Mesenchymal stem cell (in vitro differentiated cells and primary cell): Measurements from ENCODE around the gene BCL6.

Experiments used
- DNase-seq: peaks from one replicate; pipeline ENCODE4 v3.0.0-alpha.2; 2013
- H2AFZ ChIP-seq: one replicate; pipeline ENCODE4 v1.6.1; 2013; ENCODE audit warnings: low read depth, mild to moderate bottlenecking, control low read depth, inconsistent platforms, low read length, moderate library complexity
- H2AK5ac ChIP-seq: 2 replicates; pipeline ENCODE4 v1.6.1; 2013; ENCODE audit warnings: low read length, moderate library complexity, mild to moderate bottlenecking, inconsistent platforms; ENCODE audit not compliant: severe bottlenecking
- H2BK120ac ChIP-seq: one replicate; pipeline ENCODE4 v1.6.1; 2013; ENCODE audit warnings: low read depth, mild to moderate bottlenecking, inconsistent platforms, low read length, moderate library complexity
- H2BK12ac ChIP-seq, 2 experiments: one replicate each; pipeline ENCODE4 v1.6.1; 2013; ENCODE audit warnings: inconsistent platforms in 2 of 2, low read length in 2 of 2, mild to moderate bottlenecking in 2 of 2, moderate library complexity in 2 of 2, control low read depth in 1 of 2
- H2BK15ac ChIP-seq: one replicate; pipeline ENCODE4 v1.6.1; 2013; ENCODE audit warnings: mild to moderate bottlenecking, low read depth, inconsistent platforms; ENCODE audit not compliant: poor library complexity, severe bottlenecking
- H2BK5ac ChIP-seq: 2 replicates; pipeline ENCODE4 v1.6.1; 2013; ENCODE audit warnings: low read depth, mild to moderate bottlenecking, low read length, control low read depth, inconsistent platforms; ENCODE audit not compliant: poor library complexity, severe bottlenecking
- H3K14ac ChIP-seq, 2 experiments: one replicate each; pipeline ENCODE4 v1.6.1; 2013; ENCODE audit warnings: inconsistent platforms in 2 of 2, low read length in 2 of 2, control low read depth in 1 of 2, mild to moderate bottlenecking in 1 of 2, moderate library complexity in 1 of 2
- H3K18ac ChIP-seq, 2 experiments: one replicate each; pipeline ENCODE4 v1.6.1; 2013; ENCODE audit warnings: inconsistent platforms in 2 of 2, low read length in 2 of 2, control low read depth in 1 of 2, low read depth in 1 of 2, mild to moderate bottlenecking in 1 of 2
- H3K23ac ChIP-seq, 2 experiments: one replicate each; pipeline ENCODE4 v1.6.1; 2013; ENCODE audit warnings: inconsistent platforms in 2 of 2, low read length in 2 of 2, mild to moderate bottlenecking in 2 of 2, moderate library complexity in 2 of 2, control low read depth in 1 of 2
- H3K27ac ChIP-seq: 2 replicates; pipeline ENCODE4 v1.5.1; 2013; ENCODE audit warnings: mild to moderate bottlenecking, moderate library complexity, low read length, control low read depth, inconsistent platforms; ENCODE audit not compliant: poor library complexity, severe bottlenecking
- H3K27me3 ChIP-seq, 2 experiments: 2 replicates each; pipeline versions ENCODE4 v1.6.1 to v1.7.0; 2013; ENCODE audit warnings: low read length in 2 of 2, mild to moderate bottlenecking in 2 of 2, moderate library complexity in 2 of 2, control low read depth in 1 of 2, inconsistent platforms in 1 of 2; ENCODE audit not compliant: control insufficient read depth in 1 of 2, insufficient read depth in 1 of 2
- H3K36me3 ChIP-seq, 2 experiments: 2 replicates each; pipeline versions ENCODE4 v1.6.1 to v1.7.0; 2013; ENCODE audit warnings: low read length in 2 of 2, control low read depth in 1 of 2, inconsistent platforms in 1 of 2, low read depth in 1 of 2, mild to moderate bottlenecking in 1 of 2; ENCODE audit not compliant: insufficient read depth in 2 of 2, control insufficient read depth in 1 of 2
- H3K4ac ChIP-seq, 2 experiments: one replicate each; pipeline ENCODE4 v1.6.1; 2013; ENCODE audit warnings: inconsistent platforms in 2 of 2, low read length in 2 of 2, mild to moderate bottlenecking in 2 of 2, moderate library complexity in 2 of 2, control low read depth in 1 of 2, low read depth in 1 of 2
- H3K4me1 ChIP-seq: 2 replicates; pipeline ENCODE4 v1.6.1; 2013; ENCODE audit warnings: low read depth, low read length, control low read depth; ENCODE audit not compliant: control insufficient read depth, insufficient read depth
- H3K4me2 ChIP-seq: 2 replicates; pipeline ENCODE4 v1.6.1; 2013; ENCODE audit warnings: low read length, mild to moderate bottlenecking, inconsistent platforms; ENCODE audit not compliant: poor library complexity, severe bottlenecking
- H3K4me3 ChIP-seq, 2 experiments: 2 replicates each; pipeline versions ENCODE4 v1.5.1 to v1.7.0; 2013; ENCODE audit warnings: low read length in 2 of 2, mild to moderate bottlenecking in 2 of 2, control low read depth in 1 of 2, low read depth in 1 of 2; ENCODE audit not compliant: insufficient read depth in 1 of 2
- H3K79me1 ChIP-seq: replicated peaks from 2 replicates; pipeline ENCODE4 v1.6.1; 2013; ENCODE audit warnings: mild to moderate bottlenecking, control low read depth, low read length, inconsistent platforms; ENCODE audit not compliant: poor library complexity, severe bottlenecking
- H3K9ac ChIP-seq: 2 replicates; pipeline ENCODE4 v1.7.0; 2013; ENCODE audit warnings: mild to moderate bottlenecking, low read length, moderate library complexity
- H3K9me3 ChIP-seq: 2 replicates; pipeline ENCODE4 v1.7.0; 2013; ENCODE audit warnings: mild to moderate bottlenecking, low read length; ENCODE audit not compliant: control insufficient read depth
- H4K8ac ChIP-seq: one replicate; pipeline ENCODE4 v1.6.1; 2013; ENCODE audit warnings: inconsistent platforms, mild to moderate bottlenecking, low read length, moderate library complexity
- H4K91ac ChIP-seq: one replicate; pipeline ENCODE4 v1.6.1; 2013; ENCODE audit warnings: mild to moderate bottlenecking, low read length, inconsistent platforms
- WGBS: methylation state at CpG from one replicate; pipeline ENCODE4 v1.1.7; 2013; ENCODE audit warnings: mixed read lengths; 5-methylcytosine and 5-hydroxymethylcytosine counted together

BCL6 gene

DNA sequence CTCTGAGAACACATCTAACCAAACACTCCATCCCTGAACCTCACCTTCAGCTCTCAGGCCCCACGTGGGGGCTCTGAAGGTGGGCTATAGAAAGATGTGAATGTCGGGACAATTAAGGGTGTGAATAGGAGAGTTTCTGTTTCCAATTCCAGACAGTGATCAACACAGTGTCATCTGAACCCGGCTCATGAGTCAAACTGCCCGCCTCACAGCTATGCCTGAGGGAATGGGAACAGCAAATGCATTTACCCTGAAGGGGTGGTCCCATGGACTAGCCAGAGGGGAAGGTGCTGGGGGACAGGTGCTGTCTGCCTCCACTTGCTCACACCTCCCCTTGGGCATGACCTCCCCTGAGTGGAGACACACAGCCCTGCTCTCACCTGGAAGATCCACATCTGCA, 49.2 kb downstream of the BCL6 start:
- Histone ChIP-seq H3K23ac (no peak overlapping the region), H2BK12ac (no peak overlapping the region), H2BK120ac (no peak overlapping the region), H3K27me3 (peaks cover 19 to 38% of the 10 kb centered on the region in 2 experiments), H3K36me3 (no peaks in the 10 kb centered on the region), H3K4me1 (no peaks in the 10 kb centered on the region), H3K4me3 (no peak overlapping the region), H3K9ac (no peak overlapping the region), H4K91ac (no peak overlapping the region), H3K4ac (no peak overlapping the region), H2AFZ (no peak overlapping the region), H3K27ac (no peak overlapping the region), H2BK15ac (no peak overlapping the region), H2AK5ac (no peak overlapping the region), H3K14ac (no peak overlapping the region), H4K8ac (no peak overlapping the region), H3K18ac (no peak overlapping the region), H2BK5ac (no peak overlapping the region), H3K4me2 (no peak overlapping the region), H3K79me1 (no peaks in the 10 kb centered on the region), H3K9me3 (no peaks in the 10 kb centered on the region)
- WGBS: 50% methylated on average over 2 of the region's 4 CpGs
- DNase-seq: no peak

DNA sequence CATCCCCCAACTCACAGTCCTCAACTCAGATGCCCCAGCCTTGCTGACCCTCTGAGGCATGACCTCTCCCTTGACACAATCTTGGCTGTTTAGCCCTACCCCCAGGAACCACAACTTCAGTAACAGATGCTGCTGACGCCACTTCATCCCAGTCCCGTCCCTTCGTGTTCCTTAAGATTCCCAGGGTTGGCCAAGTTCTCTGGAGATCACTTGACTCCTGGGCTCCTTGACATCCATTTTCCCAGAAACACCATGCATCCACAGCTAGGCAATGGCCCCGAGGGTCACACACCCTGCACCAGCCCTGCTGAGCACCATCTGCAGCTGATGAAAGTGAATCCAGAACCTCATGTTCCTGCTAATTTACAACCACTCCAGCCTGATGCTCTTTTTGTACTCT, 49.8 kb downstream of the BCL6 start:
- no peak for DNase-seq
- no peak overlapping the region for H3K14ac ChIP-seq
- H2BK5ac ChIP-seq: no peak overlapping the region
- no peak overlapping the region for H3K18ac ChIP-seq
- H3K23ac ChIP-seq: no peak overlapping the region
- 82% methylated on average over 4 of the region's 4 CpGs for WGBS
- no peak overlapping the region for H2AK5ac ChIP-seq
- H3K9me3 ChIP-seq: no peaks in the 10 kb centered on the region
- no peak overlapping the region for H2BK120ac ChIP-seq
- no peak overlapping the region for H2BK15ac ChIP-seq
- H3K9ac ChIP-seq: no peak overlapping the region
- no peak overlapping the region for H2AFZ ChIP-seq
- H3K27me3 ChIP-seq: peaks cover 19 to 38% of the 10 kb centered on the region in 2 experiments
- no peak overlapping the region for H3K4ac ChIP-seq
- H2BK12ac ChIP-seq: no peak overlapping the region
- H3K4me2 ChIP-seq: no peak overlapping the region
- H3K79me1 ChIP-seq: no peaks in the 10 kb centered on the region
- no peak overlapping the region for H3K27ac ChIP-seq
- no peak overlapping the region for H4K91ac ChIP-seq
- H3K4me3 ChIP-seq: no peak overlapping the region
- no peak overlapping the region for H4K8ac ChIP-seq
- no peaks in the 10 kb centered on the region for H3K4me1 ChIP-seq
- H3K36me3 ChIP-seq: no peaks in the 10 kb centered on the region

DNA sequence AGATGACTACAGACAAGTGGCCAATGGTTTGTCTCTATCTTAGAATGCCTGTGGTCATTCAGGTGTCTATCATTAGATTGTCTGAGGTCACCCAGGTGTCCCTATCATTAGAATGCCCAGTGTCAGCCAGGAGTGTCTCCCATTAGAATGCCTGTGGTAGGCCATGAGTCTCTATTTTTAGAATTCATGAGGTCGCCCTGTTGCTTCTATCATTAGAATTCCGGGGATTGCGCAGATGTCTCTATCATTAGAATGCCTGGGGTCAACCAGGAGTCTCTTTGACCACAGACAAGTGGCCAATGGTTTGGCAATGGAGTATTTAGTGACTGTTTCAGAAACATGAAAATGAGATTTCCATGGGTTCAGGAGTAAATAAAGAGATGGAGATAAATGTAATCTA, 50.5 kb downstream of the BCL6 start:
- H3K27me3 ChIP-seq: peaks cover 19 to 32% of the 10 kb centered on the region in 2 experiments
- H3K4me2 ChIP-seq: no peak overlapping the region
- 87% methylated on average over 3 of the region's 3 CpGs for WGBS
- H3K18ac ChIP-seq: no peak overlapping the region
- H3K79me1 ChIP-seq: no peaks in the 10 kb centered on the region
- no peak overlapping the region for H3K9ac ChIP-seq
- H2BK120ac ChIP-seq: no peak overlapping the region
- H2BK15ac ChIP-seq: no peak overlapping the region
- H3K27ac ChIP-seq: no peak overlapping the region
- no peaks in the 10 kb centered on the region for H3K36me3 ChIP-seq
- H4K91ac ChIP-seq: no peak overlapping the region
- H3K4me3 ChIP-seq: no peak overlapping the region
- H3K4ac ChIP-seq: no peak overlapping the region
- H3K4me1 ChIP-seq: no peaks in the 10 kb centered on the region
- H3K23ac ChIP-seq: no peak overlapping the region
- DNase-seq: peak; percentile 20
- H4K8ac ChIP-seq: no peak overlapping the region
- no peak overlapping the region for H2BK12ac ChIP-seq
- no peak overlapping the region for H2BK5ac ChIP-seq
- no peak overlapping the region for H3K14ac ChIP-seq
- no peaks in the 10 kb centered on the region for H3K9me3 ChIP-seq
- H2AFZ ChIP-seq: no peak overlapping the region
- no peak overlapping the region for H2AK5ac ChIP-seq

DNA sequence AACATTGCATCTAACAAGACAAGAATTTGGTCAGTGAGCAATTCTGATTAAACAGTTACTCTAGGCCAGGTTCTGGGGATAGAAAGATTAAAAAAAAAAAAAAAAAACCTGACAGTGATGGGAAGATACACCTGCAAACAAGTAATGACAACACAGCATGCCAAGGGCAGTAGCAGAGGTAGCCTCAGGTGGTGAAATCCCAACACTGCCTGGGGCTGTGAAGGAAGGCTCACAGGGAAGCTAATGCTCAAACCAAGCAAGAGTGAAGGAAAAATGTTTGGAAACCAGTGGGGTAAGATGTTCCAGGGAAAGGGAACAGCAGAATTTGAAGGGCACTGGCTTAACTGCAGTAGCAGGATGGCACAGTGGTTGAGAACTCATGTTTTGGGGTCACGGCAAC, 51.8 kb downstream of the BCL6 start:
- Histone ChIP-seq H3K79me1 (no peaks in the 10 kb centered on the region), H4K8ac (no peak overlapping the region), H3K9me3 (no peaks in the 10 kb centered on the region), H2BK5ac (no peak overlapping the region), H3K27ac (no peak overlapping the region), H2AFZ (no peak overlapping the region), H2BK12ac (no peak overlapping the region), H3K36me3 (no peaks in the 10 kb centered on the region), H3K27me3 (peaks cover 19 to 29% of the 10 kb centered on the region in 2 experiments), H3K4me2 (no peak overlapping the region), H3K4ac (no peak overlapping the region), H3K14ac (no peak overlapping the region), H3K4me3 (no peak overlapping the region), H3K23ac (no peak overlapping the region), H2BK120ac (no peak overlapping the region), H2BK15ac (no peak overlapping the region), H2AK5ac (no peak overlapping the region), H3K18ac (no peak overlapping the region), H3K9ac (no peak overlapping the region), H3K4me1 (no peaks in the 10 kb centered on the region), H4K91ac (no peak overlapping the region)
- no peak for DNase-seq
- WGBS: 100% methylated on average over 1 of the region's 1 CpG
